Osteoblast (primary cell): ENCODE data around the gene CSF1R. TPM values are rescaled to one million over a fixed set of nuclear protein-coding genes. Genes with fewer than 3 reads are reported as not detected.
A peak's percentile ranks its signal among the peaks of the same experiment; 100 is the strongest.

ENCODE experiments used
- DNase-seq: peaks from one replicate; pipeline ENCODE4 v3.0.0; 2011; ENCODE audit warnings: low spot score, mixed read lengths; ENCODE audit not compliant: insufficient read length; ENCODE audit errors: missing footprints
- H2AFZ ChIP-seq: 2 replicates; pipeline ENCODE4 v1.6.0; 2011; ENCODE audit warnings: mild to moderate bottlenecking, low read length
- H3K27ac ChIP-seq: 2 replicates; pipeline ENCODE4 v1.5.1; 2011; ENCODE audit warnings: mild to moderate bottlenecking, low read depth, low read length, moderate library complexity
- H3K27me3 ChIP-seq: 2 replicates; pipeline ENCODE4 v1.6.0; 2012; ENCODE audit warnings: mild to moderate bottlenecking, control low read depth, inconsistent platforms, low read length, moderate library complexity; ENCODE audit not compliant: insufficient read depth
- H3K36me3 ChIP-seq: 2 replicates; pipeline ENCODE4 v1.5.1; 2011; ENCODE audit warnings: mild to moderate bottlenecking, low read length, control low read depth, moderate library complexity; ENCODE audit not compliant: insufficient read depth
- H3K4me1 ChIP-seq: 2 replicates; pipeline ENCODE4 v1.5.1; 2011; ENCODE audit warnings: mild to moderate bottlenecking, low read length, control low read depth, moderate library complexity; ENCODE audit not compliant: insufficient read depth
- H3K4me2 ChIP-seq: 2 replicates; pipeline ENCODE4 v1.6.0; 2011; ENCODE audit warnings: mild to moderate bottlenecking, low read length; ENCODE audit not compliant: insufficient read depth
- H3K4me3 ChIP-seq: fragments of 200-600 bp; sonication (generic); 3 replicates; pipeline ENCODE4 v1.5.1; 2012; ENCODE audit warnings: mild to moderate bottlenecking, low read length, inconsistent platforms; ENCODE audit not compliant: insufficient read depth
- H3K79me2 ChIP-seq: 2 replicates; pipeline ENCODE4 v1.6.0; 2012; ENCODE audit warnings: mild to moderate bottlenecking, low read length, control low read depth, inconsistent platforms; ENCODE audit not compliant: insufficient read depth
- H3K9me3 ChIP-seq: 2 replicates; pipeline ENCODE4 v1.5.1; 2011; ENCODE audit warnings: low read depth, low read length, control low read depth
- H4K20me1 ChIP-seq: 2 replicates; pipeline ENCODE4 v1.6.0; 2012; ENCODE audit warnings: mild to moderate bottlenecking, low read length, control low read depth; ENCODE audit not compliant: insufficient read depth
- CTCF ChIP-seq: IDR thresholded peaks from 2 replicates; pipeline ENCODE4 v1.5.1; 2011; ENCODE audit warnings: mild to moderate bottlenecking, low read depth, low read length, moderate library complexity; ENCODE audit errors: extremely low read depth
- total RNA-seq: library from RNA; depleted of rRNA; stranded (reverse); fragments of >200 nt; gene quantifications from 2 replicates; pipeline ENCODE4 v1.2.3, GENCODE V29; 2012

CSF1R gene
- total RNA-seq, 1 donor = 0.36 TPM

- Histone ChIP-seq H3K27me3 (no peaks in the 10 kb centered on the region), H3K9me3 (no peaks in the 10 kb centered on the region)
These were observed 24.0 kb downstream of the CSF1R start for GRCh38 chr5:150062216-150062922.

GRCh38 chr5:150061538-150061995 is 24.8 kb downstream of the CSF1R start:
- TF ChIP-seq CTCF = no peak
- Histone ChIP-seq H3K4me3 (no peak overlapping the region), H3K27me3 (no peaks in the 10 kb centered on the region), H3K36me3 (no peaks in the 10 kb centered on the region), H4K20me1 (no peaks in the 10 kb centered on the region), H3K4me1 (peaks cover 39% of the 10 kb centered on the region), H2AFZ (no peak overlapping the region), H3K4me2 (no peak overlapping the region), H3K9me3 (no peaks in the 10 kb centered on the region), H3K27ac (no peak overlapping the region), H3K79me2 (no peaks in the 10 kb centered on the region)
- DNase-seq = peak; percentile 37

More at GRCh38 chr5:150062216-150062922, 24.0 kb downstream of the CSF1R start:
- Histone ChIP-seq H2AFZ (no peak overlapping the region), H3K36me3 (no peaks in the 10 kb centered on the region), H4K20me1 (no peaks in the 10 kb centered on the region), H3K4me2 (no peak overlapping the region), H3K4me1 (peaks cover 47% of the 10 kb centered on the region), H3K4me3 (no peak overlapping the region), H3K79me2 (no peaks in the 10 kb centered on the region), H3K27ac (no peak overlapping the region)
- DNase-seq = no peak
- no peak for TF ChIP-seq CTCF

- peaks cover 4% of the 10 kb centered on the region for H3K36me3 ChIP-seq
- peak; percentile 60 for DNase-seq
- H3K27ac ChIP-seq = no peak overlapping the region
- H3K9me3 ChIP-seq = no peaks in the 10 kb centered on the region
- H3K4me3 ChIP-seq = no peak overlapping the region
- H3K4me2 ChIP-seq = no peak overlapping the region
- H3K4me1 ChIP-seq = peaks cover 28% of the 10 kb centered on the region
- H3K27me3 ChIP-seq = no peaks in the 10 kb centered on the region
- TF ChIP-seq CTCF = no peak
- no peaks in the 10 kb centered on the region for H3K79me2 ChIP-seq
- H2AFZ ChIP-seq = no peak overlapping the region
- no peaks in the 10 kb centered on the region for H4K20me1 ChIP-seq
These were observed 25.9 kb downstream of the CSF1R start for GRCh38 chr5:150060471-150060870.

GRCh38 chr5:150059623-150060022 is 26.7 kb downstream of the CSF1R start:
- Histone ChIP-seq H3K9me3 (no peaks in the 10 kb centered on the region), H3K27me3 (no peaks in the 10 kb centered on the region), H3K79me2 (no peaks in the 10 kb centered on the region), H3K4me1 (peaks cover 19% of the 10 kb centered on the region), H4K20me1 (no peaks in the 10 kb centered on the region), H3K4me2 (no peak overlapping the region), H2AFZ (no peak overlapping the region), H3K27ac (no peak overlapping the region), H3K36me3 (peaks cover 12% of the 10 kb centered on the region), H3K4me3 (no peak overlapping the region)
- TF ChIP-seq CTCF = no peak
- DNase-seq = peak; percentile 58
